ENCODE measurements around the gene SCAMP2.
"Not testable (repeated sequence)": the region's sequence is repeated elsewhere in the genome, so short reads cannot be mapped to it uniquely, and the experiment has no call there.

DNA sequence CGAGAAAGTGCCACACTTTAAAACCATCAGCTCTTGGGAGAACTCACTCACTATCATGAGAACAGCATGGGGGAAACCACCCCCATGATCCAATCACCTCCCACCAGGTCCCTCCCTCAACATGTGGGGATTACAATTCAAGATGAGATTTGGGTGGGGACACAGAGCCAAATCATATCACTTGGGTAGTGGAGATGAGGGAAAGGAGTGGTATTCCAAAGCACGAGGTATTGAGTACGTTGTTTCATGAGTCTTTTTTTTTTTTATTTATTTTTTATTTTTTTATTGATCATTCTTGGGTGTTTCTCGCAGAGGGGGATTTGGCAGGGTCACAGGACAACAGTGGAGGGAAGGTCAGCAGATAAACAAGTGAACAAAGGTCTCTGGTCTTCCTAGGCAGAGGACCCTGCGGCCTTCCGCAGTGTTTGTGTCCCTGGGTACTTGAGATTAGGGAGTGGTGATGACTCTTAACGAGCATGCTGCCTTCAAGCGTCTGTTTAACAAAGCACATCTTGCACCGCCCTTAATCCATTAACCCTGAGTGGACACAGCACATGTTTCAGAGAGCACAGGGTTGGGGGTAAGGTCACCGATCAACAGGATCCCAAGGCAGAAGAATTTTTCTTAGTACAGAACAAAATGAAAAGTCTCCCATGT is 14.5 kb upstream of the SCAMP2 start:
- TF ChIP-seq, protein P1, sequence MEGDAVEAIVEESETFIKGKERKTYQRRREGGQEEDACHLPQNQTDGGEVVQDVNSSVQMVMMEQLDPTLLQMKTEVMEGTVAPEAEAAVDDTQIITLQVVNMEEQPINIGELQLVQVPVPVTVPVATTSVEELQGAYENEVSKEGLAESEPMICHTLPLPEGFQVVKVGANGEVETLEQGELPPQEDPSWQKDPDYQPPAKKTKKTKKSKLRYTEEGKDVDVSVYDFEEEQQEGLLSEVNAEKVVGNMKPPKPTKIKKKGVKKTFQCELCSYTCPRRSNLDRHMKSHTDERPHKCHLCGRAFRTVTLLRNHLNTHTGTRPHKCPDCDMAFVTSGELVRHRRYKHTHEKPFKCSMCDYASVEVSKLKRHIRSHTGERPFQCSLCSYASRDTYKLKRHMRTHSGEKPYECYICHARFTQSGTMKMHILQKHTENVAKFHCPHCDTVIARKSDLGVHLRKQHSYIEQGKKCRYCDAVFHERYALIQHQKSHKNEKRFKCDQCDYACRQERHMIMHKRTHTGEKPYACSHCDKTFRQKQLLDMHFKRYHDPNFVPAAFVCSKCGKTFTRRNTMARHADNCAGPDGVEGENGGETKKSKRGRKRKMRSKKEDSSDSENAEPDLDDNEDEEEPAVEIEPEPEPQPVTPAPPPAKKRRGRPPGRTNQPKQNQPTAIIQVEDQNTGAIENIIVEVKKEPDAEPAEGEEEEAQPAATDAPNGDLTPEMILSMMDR (conservative IDR thresholded peaks at IDR 0.05 in 1 of 2, IDR thresholded peaks at IDR 0.05 in 1 of 2; ENCODE audit: low read depth in 1 of 2, low read length in 2 of 2) = not testable (repeated sequence)
- TF ChIP-seq EZH2 (IDR thresholded peaks at IDR 0.05; ENCODE audit: low read length, missing control alignments) = not testable (repeated sequence)
